Stimulated activated CD4-positive, alpha-beta T cell treated with anti-CD3 and anti-CD28 coated beads, Interleukin-2, amount 100 ng/mL, for 24 hours (primary cell): Measurements from ENCODE around the gene IL17RD.

Experiments used
- DNase-seq, 2 donors: peaks; one replicate each; pipeline ENCODE4 v3.0.0-alpha.2; 2020

IL17RD gene

GRCh38 chr3:57164657-57165573, at the start of gene IL17RD:
IL17RD (minus strand) TSS chr3:57165353; CDS start chr3:57165286, 67 bp downstream.
- DNase-seq, result peak; percentile 61 to 76

- DNase-seq, result no peak
Measured at GRCh38 chr3:57206423-57206822, 41.3 kb upstream of the IL17RD start.

GRCh38 chr3:57199895-57200297, 34.7 kb upstream of the IL17RD start, which contains the start of gene HESX1:
HESX1 (minus strand) TSS chr3:57199978; CDS start chr3:57199918, 60 bp downstream.
- no peak for DNase-seq

GRCh38 chr3:57194641-57195040, 29.5 kb upstream of the IL17RD start:
- no peak for DNase-seq

- DNase-seq, result no peak
Measured at GRCh38 chr3:57192028-57192427, 26.9 kb upstream of the IL17RD start.

- DNase-seq, result no peak
Measured at GRCh38 chr3:57184526-57184925, 19.4 kb upstream of the IL17RD start.

GRCh38 chr3:57179580-57180410, 14.6 kb upstream of the IL17RD start:
- DNase-seq, result no peak

- no peak for DNase-seq
Measured at GRCh38 chr3:57176045-57176444, 10.9 kb upstream of the IL17RD start.

GRCh38 chr3:57173687-57174086, 8.5 kb upstream of the IL17RD start:
- DNase-seq, result no peak

- no peak for DNase-seq
Measured at GRCh38 chr3:57170946-57171345, 5.8 kb upstream of the IL17RD start.

GRCh38 chr3:57169872-57170623, 4.9 kb upstream of the IL17RD start:
- DNase-seq, result peak; percentile 76

- DNase-seq, result no peak
Measured at GRCh38 chr3:57169108-57169507, 4.0 kb upstream of the IL17RD start.

- no peak for DNase-seq
Measured at GRCh38 chr3:57168151-57168550, 3.0 kb upstream of the IL17RD start.

- DNase-seq, result no peak
Measured at GRCh38 chr3:57166660-57167059, 1.5 kb upstream of the IL17RD start.

GRCh38 chr3:57165641-57166040, 488 bp upstream of the IL17RD start:
- DNase-seq, result no peak

- peak; percentile 32 to 52 for DNase-seq
Measured at GRCh38 chr3:57164217-57164656, 916 bp downstream of the IL17RD start.

GRCh38 chr3:57163751-57164150, 1.4 kb downstream of the IL17RD start:
- DNase-seq, result no peak

- no peak for DNase-seq
Measured at GRCh38 chr3:57161915-57162314, 3.2 kb downstream of the IL17RD start.

GRCh38 chr3:57160765-57161538, 4.2 kb downstream of the IL17RD start:
- no peak for DNase-seq

- no peak for DNase-seq
Measured at GRCh38 chr3:57160076-57160764, 4.9 kb downstream of the IL17RD start.
